PC-9 (cell line): ENCODE measurements around the gene PDE4B.

ENCODE experiments used
- CTCF ChIP-seq: fragments of 200-600 bp; sonication (generic); conservative IDR thresholded peaks from 2 replicates; pipeline ENCODE4 v1.6.1; 2017; ENCODE audit warnings: mixed run types, antibody characterized with exemption, mild to moderate bottlenecking, moderate library complexity
- EZH2 ChIP-seq: fragments of 200-600 bp; sonication (generic); IDR thresholded peaks from 2 replicates; pipeline ENCODE4 v1.8.0; 2017; ENCODE audit warnings: antibody characterized with exemption, low read depth

GRCh38 chr1:66175581-66175980 lies 382.9 kb downstream of the PDE4B start:
- TF ChIP-seq CTCF (no peak), EZH2 (no peak)
